Measurements from ENCODE around the gene CPA2.
"Not testable (repeated sequence)": the region's sequence is repeated elsewhere in the genome, so short reads cannot be mapped to it uniquely, and the experiment has no call there.

The CPA2 gene

DNA sequence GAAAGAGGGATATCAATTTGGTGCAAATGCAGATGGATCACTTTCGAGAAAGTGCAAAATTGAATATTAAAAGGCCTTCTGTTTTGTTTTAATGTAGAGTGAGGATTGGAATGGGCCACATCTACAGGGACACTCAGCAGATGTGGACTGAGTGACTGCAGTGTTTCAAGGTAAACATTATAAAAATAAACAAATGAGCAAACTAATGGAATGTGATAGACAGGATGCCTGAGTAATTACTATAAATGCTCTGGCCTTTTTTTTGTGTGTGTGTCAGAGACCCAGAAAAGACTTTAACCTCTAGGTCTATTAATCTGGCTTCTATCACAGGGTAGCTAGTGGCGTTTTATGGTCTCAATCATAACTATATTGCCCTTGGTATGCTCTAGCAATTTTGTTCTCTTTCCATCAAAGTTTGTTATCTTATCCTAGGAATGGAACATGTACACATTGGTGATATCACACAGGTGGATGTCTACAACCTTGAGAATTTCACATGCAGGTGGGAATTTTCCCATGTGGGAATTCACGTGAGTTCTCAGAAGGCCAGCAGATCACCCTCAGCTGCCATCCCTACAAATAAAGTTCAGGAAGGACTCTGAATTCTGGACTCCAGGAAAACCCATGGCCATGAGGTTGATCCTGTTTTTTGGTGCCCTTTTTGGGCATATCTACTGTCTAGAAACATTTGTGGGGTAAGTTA lies at the start of gene CPA2:
CPA2 (plus strand) TSS at position 606 of the 703 bp plus-strand sequence; CDS start at position 625, 19 bp downstream.
- DNase-seq (ENCODE audit: low read depth) = no peak

DNA sequence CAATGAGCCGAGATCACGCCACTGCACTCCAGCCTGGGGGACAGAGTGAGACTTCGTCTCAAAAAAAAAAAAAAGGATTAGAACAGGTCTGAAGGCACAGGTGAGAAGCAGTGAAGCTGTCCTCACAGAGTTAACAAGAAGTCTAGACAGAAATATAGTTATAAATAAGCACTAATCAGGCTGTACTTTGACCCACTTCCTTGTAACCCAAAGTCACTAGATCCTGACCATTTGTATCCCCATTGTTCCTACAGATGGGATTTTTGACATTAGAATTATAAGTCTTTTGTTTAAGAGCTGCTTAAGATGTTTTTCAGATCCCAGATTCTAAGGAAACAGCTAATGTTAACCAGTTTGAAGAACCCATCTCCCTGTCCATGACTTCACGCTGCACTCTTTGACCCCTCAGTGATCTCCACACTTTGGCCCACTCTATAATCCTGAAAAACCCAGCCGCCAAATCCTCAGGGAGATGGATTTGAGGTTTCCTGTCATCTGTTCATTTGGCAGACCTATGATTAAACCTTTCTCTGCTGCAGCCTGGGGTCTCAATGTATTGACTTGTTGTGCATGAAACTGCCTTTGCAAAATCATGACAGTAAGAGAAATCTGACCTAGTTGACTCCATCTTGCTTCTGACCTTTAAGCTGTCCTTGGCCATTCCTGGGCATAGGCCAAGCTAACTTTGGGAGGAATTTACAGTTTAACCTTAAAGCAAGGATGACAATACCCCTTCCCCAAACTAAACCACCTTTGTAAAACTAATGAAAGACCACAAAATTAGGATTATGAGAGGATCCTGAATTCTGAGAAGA lies 47.6 kb upstream of the CPA2 start:
- no peak for DNase-seq (ENCODE audit: low read depth)

GRCh38 chr7:130219871-130220270 lies 46.8 kb upstream of the CPA2 start:
- no peak for DNase-seq (ENCODE audit: low read depth)

DNA sequence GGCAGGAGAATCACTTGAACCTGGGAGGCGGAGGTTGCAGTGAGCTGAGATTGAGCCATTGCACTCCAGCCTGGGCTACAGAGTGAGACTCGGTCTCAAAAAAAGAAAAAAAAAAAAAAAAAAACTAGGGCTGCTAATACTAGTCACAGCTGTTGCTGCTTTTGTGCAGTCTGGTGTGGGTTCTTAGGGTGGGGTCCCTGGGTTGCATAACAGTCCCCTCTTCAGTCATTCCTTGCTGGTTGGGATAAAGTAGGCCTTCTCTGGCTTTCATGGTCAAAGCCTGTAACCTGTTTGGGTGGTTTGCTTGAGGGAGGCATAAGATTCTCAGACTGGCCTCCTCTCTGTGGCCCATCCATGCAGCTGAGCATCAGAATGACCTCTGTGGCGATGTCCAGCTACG lies 44.9 kb upstream of the CPA2 start:
- DNase-seq (ENCODE audit: low read depth) = no peak

DNA sequence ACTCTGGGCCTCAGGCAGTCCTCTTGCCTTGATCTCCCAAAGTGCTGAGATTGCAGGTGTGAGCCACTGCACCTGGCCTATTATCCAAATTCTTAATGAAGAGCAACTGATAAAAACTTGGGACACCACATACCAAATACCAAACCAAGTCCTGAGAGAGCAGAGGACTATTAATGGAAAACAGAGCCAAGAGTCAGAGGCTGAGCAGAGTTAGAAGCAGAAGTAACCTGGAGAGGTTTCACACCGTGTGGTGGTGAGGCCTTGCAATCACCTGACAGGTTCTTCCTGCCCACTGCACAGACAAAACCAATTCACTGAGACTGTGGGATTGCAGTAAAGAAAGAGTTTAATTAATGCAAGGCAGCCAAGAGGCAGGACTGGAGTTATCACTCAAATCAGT lies 43.0 kb upstream of the CPA2 start:
- no peak for DNase-seq (ENCODE audit: low read depth)

GRCh38 chr7:130224210-130224609 lies 42.5 kb upstream of the CPA2 start:
- no peak for DNase-seq (ENCODE audit: low read depth)

GRCh38 chr7:130224923-130225322 lies 41.7 kb upstream of the CPA2 start:
- not testable (repeated sequence) for DNase-seq (ENCODE audit: low read depth)

GRCh38 chr7:130226333-130226732 lies 40.3 kb upstream of the CPA2 start:
- DNase-seq (ENCODE audit: low read depth) = no peak

- no peak for DNase-seq (ENCODE audit: low read depth)
Measured at GRCh38 chr7:130227883-130228575, 38.6 kb upstream of the CPA2 start.

DNA sequence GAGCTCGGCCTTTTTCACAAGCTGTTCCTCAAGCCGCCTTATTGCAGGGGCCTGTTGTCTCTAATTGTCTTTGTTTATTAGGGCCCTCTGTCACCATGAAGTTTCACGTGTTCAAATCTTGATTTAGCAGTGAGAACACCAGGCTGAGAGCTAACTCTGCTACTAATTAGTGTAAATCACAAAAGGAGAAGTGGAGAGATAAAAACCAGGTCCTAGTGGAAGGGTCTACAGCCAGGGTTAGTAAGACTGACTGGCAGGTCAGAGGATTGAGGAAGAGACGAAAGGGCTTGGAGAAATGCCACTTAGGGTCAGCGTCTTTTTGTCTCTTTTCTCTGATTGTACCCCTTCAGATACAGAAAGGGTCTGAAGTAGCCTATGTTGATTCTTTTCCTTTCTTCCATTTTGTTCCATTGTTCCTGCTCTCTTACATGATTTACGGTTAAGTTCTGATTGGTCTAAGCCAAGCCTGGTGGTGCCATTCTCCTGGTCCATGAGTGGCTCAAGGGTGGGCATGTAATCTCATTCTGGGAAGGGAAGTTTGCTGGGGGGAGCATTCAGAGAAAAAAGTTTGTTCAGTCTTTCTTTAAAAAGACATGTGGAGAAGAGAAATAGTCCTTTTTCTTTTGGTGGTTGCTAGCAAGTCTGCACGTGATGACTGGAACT lies 37.7 kb upstream of the CPA2 start:
- DNase-seq (ENCODE audit: low read depth) = no peak

DNA sequence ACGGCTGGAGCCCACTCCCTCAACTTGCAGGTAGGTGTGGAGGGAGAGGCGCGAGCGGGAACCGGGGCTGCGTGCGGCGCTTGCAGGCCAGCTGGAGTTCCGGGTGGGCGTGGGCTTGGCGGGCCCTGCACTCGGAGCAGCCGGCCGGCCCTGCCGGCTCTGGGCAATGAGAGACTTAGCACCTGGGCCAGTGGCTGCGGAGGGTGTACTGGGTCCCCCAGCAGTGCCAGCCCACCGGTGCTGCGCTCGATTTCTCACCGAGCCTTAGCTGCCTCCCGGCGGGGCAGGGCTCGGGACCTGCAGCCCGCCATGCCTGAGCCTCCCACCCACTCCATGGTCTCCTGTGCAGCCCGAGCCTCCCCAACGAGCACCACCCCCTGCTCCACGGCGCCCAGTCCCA lies 36.7 kb upstream of the CPA2 start:
- DNase-seq (ENCODE audit: low read depth) = not testable (repeated sequence)

DNA sequence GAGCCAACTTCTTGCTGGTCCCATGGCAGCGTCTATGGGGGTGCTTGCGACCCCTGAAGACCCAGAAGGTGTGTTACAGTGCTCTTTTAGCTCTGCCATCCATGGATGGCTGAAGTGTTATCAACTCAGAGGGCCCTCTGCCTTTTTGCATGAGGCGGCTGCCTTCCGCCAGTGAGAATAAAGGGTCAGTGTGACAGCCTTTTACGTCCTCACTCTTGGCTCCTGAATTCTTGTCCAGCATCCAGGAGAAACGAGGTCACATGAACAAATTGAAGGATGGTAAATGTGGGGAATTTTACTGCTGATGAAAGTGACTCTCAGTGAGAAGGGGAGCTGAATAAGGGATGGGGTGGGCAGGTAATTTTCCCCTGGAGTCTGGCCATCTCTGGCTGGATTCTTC lies 34.9 kb upstream of the CPA2 start:
- DNase-seq (ENCODE audit: low read depth) = no peak

- DNase-seq (ENCODE audit: low read depth) = no peak
Measured at GRCh38 chr7:130232209-130232608, 34.5 kb upstream of the CPA2 start.

DNA sequence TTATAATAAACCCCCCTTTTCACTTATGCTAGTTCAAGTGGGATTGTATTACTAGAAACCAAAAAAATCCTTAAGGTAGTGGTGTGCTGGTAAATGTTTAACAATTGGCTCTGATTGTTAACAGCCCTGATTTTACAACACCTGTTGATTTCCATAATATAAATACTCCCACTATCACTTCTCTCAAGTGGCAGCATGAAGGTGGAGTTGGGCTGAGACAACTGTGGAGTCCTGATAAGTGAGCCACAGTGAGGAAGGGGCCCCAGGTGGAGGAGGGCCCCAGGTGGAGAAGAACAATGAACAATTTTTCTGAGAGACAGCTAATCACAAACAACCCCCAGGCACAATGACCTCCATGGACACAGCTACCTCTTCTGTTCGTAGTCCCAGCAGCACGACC lies 32.6 kb upstream of the CPA2 start:
- DNase-seq (ENCODE audit: low read depth) = no peak

- not testable (repeated sequence) for DNase-seq (ENCODE audit: low read depth)
Measured at GRCh38 chr7:130236361-130236760, 30.3 kb upstream of the CPA2 start.

- no peak for DNase-seq (ENCODE audit: low read depth)
Measured at GRCh38 chr7:130240240-130240639, 26.4 kb upstream of the CPA2 start.

GRCh38 chr7:130242198-130243014 lies 24.3 kb upstream of the CPA2 start:
- DNase-seq (ENCODE audit: low read depth) = no peak

GRCh38 chr7:130243486-130243885 lies 23.2 kb upstream of the CPA2 start:
- DNase-seq (ENCODE audit: low read depth) = not testable (repeated sequence)

DNA sequence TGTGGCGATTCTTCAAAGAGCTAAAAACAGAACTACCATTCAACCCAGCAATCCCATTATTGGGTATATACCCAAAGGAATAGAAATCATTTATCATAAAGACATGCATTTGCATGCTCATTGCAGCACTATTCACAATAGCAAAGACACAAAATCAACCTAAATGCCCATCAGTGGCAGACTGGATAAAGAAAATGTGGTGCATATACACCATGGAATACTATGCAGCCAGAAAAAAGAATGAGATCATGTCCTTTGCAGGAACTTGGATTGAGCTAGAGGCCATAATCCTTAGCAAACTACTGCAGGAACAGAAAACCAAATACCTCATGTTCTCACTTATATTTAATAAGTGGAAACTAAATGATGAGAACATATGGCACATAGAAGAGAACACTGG lies 20.2 kb upstream of the CPA2 start:
- not testable (repeated sequence) for DNase-seq (ENCODE audit: low read depth)

- DNase-seq (ENCODE audit: low read depth) = not testable (repeated sequence)
Measured at GRCh38 chr7:130248842-130249241, 17.8 kb upstream of the CPA2 start.

DNA sequence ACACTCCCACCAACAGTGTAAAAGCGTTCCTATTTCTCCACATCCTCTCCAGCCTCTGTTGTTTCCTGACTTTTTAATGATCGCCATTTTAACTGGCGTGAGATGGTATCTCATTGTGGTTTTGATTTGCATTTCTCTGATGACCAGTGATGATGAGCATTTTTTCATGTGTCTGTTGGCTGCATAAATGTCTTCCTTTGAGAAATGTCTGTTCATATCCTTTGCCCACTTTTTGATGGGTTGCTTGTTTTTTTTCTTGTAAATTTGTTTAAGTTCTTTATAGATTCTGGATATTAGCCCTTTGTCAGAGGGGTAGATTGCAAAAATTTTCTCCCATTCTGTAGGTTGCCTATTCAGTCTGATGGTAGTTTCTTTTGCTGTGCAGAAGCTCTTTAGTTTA lies 17.0 kb upstream of the CPA2 start:
- not testable (repeated sequence) for DNase-seq (ENCODE audit: low read depth)
